Fibroblast of skin of left quadriceps (primary cell): Measurements from ENCODE around the gene NHLH2.

Experiments
- DNase-seq, 2 experiments: peaks; one replicate each; pipeline ENCODE4 v3.0.0-alpha.2; 2013; ENCODE audit warnings: low read depth in 2 of 2

NHLH2 gene

GRCh38 chr1:115805597-115805996, 35.3 kb downstream of the NHLH2 start:
- DNase-seq: no peak

- DNase-seq: no peak
These were observed 38.5 kb downstream of the NHLH2 start for GRCh38 chr1:115802416-115802815.

DNA sequence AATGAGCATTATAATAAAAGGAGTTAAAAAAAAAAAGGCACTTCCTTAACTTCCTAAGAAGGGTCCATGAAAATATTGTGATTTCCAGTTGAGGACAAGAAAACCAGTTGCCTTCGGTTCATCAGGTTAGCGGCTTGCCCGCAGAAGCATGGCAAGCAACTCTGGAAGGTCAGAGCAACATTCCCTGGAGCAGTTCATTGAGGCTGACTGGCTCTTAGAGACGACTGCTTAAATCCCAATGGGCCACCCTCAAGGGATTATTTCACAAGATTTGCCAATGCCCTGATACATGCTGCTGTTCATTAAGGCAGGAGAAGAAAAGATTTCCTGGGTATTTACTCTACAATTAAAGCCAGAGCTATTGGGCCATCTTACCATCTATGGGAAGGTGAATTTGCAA, 43.4 kb downstream of the NHLH2 start:
- DNase-seq: no peak

DNA sequence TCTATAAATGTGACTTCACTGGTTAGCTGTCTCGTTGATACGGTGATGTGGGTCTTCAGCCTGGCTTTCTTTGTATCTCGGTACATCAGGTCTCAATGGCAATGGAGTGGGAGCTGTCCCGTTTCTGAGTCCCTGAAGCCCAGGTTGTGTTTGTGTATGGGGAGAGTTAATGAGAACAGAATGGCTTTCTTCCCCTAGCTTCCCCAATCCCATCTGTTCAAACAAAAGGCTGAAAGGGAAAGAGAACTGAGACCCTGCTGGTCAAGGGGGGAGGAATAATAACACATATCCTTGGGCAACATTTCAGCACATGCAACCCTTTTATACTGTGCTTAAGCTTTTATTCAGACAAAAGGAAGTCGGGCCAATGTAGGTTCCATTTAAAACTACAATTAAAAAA, 44.0 kb downstream of the NHLH2 start:
- DNase-seq: no peak

GRCh38 chr1:115796036-115796435, 44.9 kb downstream of the NHLH2 start:
- no peak for DNase-seq

DNA sequence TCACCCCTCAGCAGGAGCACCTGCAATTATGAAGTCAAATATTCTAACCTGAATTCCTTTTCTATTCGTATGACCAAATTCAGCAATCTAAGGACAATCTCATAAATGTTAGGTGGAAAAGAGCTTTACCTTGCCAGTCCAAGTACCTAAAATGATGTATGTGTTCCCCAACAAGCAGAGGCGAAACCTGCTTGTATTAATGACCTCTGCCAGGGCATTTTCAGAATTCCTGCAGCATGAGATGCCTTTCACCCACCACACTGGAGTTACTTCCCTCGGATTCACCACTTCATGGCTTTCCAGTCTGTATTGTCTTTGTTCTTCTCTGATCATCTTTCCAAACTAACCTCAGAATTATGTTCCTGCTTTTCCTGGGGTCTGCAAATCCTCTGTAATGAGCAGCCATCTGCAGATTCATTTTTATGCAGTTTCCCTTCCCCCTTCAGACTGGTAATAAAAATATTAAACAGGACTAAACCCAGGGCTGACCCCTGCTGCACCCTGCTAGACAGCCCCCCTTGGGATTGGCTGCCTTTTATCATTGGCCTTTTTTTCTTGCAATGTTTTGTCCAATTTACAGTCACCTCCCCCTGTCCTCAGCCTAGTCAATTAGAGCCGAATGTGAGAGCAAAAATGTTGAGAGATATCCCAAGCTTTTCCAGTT, 45.8 kb downstream of the NHLH2 start:
- DNase-seq: no peak

DNA sequence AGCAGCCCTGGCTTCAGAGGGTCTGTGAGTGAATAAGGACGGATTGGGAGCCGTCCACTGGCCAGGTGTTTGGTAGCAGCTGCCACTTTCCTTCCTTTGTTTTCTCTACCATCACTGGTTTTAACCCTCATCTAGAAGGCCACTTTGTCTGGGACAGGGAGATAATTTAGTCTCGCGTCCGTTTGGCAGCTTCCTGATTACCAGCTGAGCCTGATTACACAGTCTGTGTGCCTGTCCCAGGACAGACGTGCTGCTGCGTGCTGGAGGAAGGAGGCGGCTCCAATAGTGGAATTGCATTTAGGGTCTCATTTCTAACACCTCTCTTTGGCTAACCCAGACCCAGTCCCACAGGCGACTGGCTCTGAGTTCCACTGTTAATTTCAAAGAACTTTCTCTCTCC, 47.8 kb downstream of the NHLH2 start:
- DNase-seq: no peak

DNA sequence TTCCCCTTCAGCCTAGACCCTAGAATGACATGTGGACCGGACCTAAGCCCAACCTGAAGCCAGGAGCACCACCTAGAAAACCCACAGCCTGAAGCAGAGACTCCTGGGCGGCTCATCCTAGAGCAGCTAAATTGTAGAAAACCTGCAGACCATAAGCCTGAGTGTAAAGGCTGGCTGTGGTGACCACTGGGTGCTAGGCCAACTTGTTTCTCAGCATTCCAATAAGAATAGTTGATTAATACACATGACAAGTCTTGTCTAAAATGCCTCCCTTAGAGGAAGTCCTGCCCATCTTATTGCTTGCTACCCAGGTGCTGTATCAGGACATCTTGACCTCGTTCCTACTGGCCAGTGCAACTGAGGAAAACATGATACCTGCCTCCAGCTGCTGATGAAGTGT, 49.1 kb downstream of the NHLH2 start:
- DNase-seq: no peak

DNA sequence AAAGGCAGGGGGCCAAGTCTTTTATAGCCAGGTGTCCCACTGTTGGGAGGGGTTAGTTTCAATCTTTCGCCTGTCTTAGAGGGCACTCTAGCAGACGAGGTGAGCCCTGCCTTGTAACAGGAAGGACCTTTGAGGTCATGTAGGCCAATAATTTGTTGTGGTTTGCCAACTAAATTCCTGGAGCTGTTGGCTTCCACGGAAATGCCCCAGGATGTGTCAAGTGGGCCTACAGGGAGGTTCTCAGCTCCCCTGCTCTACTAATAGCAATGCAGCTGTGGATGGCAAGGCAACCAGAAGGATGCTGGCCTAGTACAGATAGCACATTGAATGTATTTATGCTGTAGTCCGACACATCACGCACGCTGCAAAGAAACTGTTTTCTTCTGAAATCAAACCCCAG, 50.1 kb downstream of the NHLH2 start:
- no peak for DNase-seq

DNA sequence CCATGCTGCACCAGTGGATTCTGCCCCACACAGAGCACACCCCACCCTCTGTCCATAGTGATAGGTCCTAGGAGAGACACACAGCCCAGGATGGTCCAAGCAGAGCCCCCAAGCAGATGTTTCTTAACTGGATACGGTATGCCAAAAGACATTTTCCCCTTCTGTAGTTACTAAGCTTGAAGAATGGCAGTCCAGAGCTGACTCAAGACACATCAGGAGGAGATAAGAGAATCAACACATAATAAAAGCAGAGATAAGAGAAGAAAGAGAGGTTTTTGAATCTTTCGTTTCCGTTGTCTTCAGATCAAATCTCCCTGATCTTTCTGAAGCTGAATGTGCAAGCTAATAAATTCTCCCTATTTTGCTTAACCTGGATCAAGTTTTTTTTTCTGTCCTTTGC, 50.6 kb downstream of the NHLH2 start:
- no peak for DNase-seq
